ENCODE data around the gene CHMP4A.
A peak's percentile ranks its signal among the peaks of the same experiment; 100 is the strongest.

CHMP4A gene

GRCh38 chr14:24212924-24213865 lies at the start of gene CHMP4A:
Gene CHMP4A, minus strand, starts transcription at chr14:24213488. Its CDS starts 49 bp downstream, at chr14:24213439.
- peak; percentile 85 to 93 (median 87) for DNase-seq (ENCODE audit: low read depth in 3 of 3)

GRCh38 chr14:24261969-24262327 lies 48.7 kb upstream of the CHMP4A start:
- DNase-seq (ENCODE audit: low read depth in 3 of 3), result no peak

- no peak for DNase-seq (ENCODE audit: low read depth in 3 of 3)
Observed at GRCh38 chr14:24261256-24261968, 48.1 kb upstream of the CHMP4A start.

- DNase-seq (ENCODE audit: low read depth in 3 of 3), result no peak
Observed at GRCh38 chr14:24260780-24261157, 47.5 kb upstream of the CHMP4A start.

- DNase-seq (ENCODE audit: low read depth in 3 of 3), result no peak
Observed at GRCh38 chr14:24260026-24260779, 46.9 kb upstream of the CHMP4A start.

GRCh38 chr14:24259282-24260025 lies 46.2 kb upstream of the CHMP4A start:
- DNase-seq (ENCODE audit: low read depth in 3 of 3), result no peak

- DNase-seq (ENCODE audit: low read depth in 3 of 3), result no peak
Observed at GRCh38 chr14:24258548-24259265, 45.4 kb upstream of the CHMP4A start.

- no peak for DNase-seq (ENCODE audit: low read depth in 3 of 3)
Observed at GRCh38 chr14:24258119-24258518, 44.8 kb upstream of the CHMP4A start.

GRCh38 chr14:24256960-24257359 lies 43.7 kb upstream of the CHMP4A start:
- DNase-seq (ENCODE audit: low read depth in 3 of 3), result no peak

GRCh38 chr14:24255931-24256711 lies 42.8 kb upstream of the CHMP4A start:
- DNase-seq (ENCODE audit: low read depth in 3 of 3), result no peak

GRCh38 chr14:24255438-24255837 lies 42.1 kb upstream of the CHMP4A start:
- DNase-seq (ENCODE audit: low read depth in 3 of 3), result no peak

- DNase-seq (ENCODE audit: low read depth in 3 of 3), result no peak
Observed at GRCh38 chr14:24254630-24255392, 41.5 kb upstream of the CHMP4A start.

- DNase-seq (ENCODE audit: low read depth in 3 of 3), result no peak
Observed at GRCh38 chr14:24253936-24254335, 40.6 kb upstream of the CHMP4A start.

GRCh38 chr14:24252289-24253124 lies 39.2 kb upstream of the CHMP4A start:
- DNase-seq (ENCODE audit: low read depth in 3 of 3), result no peak

- DNase-seq (ENCODE audit: low read depth in 3 of 3), result no peak
Observed at GRCh38 chr14:24251880-24252288, 38.6 kb upstream of the CHMP4A start.

- no peak for DNase-seq (ENCODE audit: low read depth in 3 of 3)
Observed at GRCh38 chr14:24250354-24250753, 37.1 kb upstream of the CHMP4A start.

GRCh38 chr14:24249230-24250021 lies 36.1 kb upstream of the CHMP4A start:
- DNase-seq (ENCODE audit: low read depth in 3 of 3), result no peak

- DNase-seq (ENCODE audit: low read depth in 3 of 3), result no peak
Observed at GRCh38 chr14:24247422-24247821, 34.1 kb upstream of the CHMP4A start.
